ENCODE results near the gene ZNF132.

The ZNF132 gene

DNA sequence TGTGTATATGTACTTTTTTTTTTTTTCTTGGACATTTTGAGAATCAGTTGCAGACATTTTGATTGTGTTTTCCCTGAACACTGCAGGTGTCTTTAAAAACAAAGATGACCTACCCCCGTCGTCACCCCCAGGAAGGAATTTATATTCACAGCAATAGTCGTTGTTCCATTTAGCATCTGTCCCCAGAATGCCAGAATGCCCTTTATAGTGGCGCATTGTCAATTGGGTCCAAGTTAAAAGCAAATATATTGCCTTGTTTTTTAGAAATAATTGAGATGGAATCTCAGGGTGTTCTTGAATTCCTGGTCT is 46.3 kb downstream of the ZNF132 start:
- Histone ChIP-seq H3K4me3 (ENCODE audit: low read depth in 1 of 5, low read length in 5 of 5) (no peak overlapping the region), H3K4me1 (ENCODE audit: control insufficient read depth in 5 of 5, insufficient read depth in 5 of 5, low read length in 5 of 5) (peaks cover 0 to 9% (median 4%) of the 10 kb centered on the region in 5 donors), H3K27me3 (ENCODE audit: control insufficient read depth in 5 of 5, insufficient read depth in 4 of 5, low read length in 5 of 5) (peaks cover 20 to 30% (median 26%) of the 10 kb centered on the region in 5 donors), H3K36me3 (ENCODE audit: control insufficient read depth in 5 of 5, insufficient read depth in 5 of 5, low read length in 5 of 5) (peaks cover 6 to 55% (median 42%) of the 10 kb centered on the region in 5 donors), H3K27ac (ENCODE audit: low read depth, low read length) (no peak overlapping the region), H3K9me3 (ENCODE audit: control insufficient read depth in 5 of 5, low read length in 5 of 5) (no peaks in the 10 kb centered on the region), H3K9ac (ENCODE audit: low read length in 5 of 5) (no peak overlapping the region)

DNA sequence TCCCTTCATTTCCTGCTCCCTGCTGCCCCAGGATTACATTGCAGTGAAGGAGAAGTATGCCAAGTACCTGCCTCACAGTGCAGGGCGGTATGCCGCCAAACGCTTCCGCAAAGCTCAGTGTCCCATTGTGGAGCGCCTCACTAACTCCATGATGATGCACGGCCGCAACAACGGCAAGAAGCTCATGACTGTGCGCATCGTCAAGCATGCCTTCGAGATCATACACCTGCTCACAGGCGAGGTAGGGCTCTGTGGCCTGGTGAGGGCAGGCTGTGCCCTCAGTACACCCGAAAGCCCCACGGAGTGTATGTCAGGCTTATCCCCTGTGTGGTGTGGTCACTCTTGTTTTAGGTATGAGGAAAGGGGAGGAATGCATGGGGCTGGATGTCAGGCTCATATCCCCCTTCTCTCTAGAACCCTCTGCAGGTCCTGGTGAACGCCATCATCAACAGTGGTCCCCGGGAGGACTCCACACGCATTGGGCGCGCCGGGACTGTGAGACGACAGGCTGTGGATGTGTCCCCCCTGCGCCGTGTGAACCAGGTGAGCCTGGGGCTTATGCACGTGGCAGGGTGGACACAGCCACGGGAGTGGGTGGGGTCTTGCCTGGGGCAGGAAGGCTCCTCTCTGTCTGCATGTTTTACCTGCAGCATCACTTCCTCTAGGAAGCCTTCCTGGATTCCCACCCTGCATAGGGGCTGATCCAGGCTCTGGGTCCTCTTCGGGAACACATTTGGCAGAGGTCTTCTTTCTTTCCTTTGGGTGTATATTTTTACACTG is 46.8 kb downstream of the ZNF132 start:
- Histone ChIP-seq H3K9me3 (ENCODE audit: control insufficient read depth in 5 of 5, low read length in 5 of 5) (no peaks in the 10 kb centered on the region), H3K27ac (ENCODE audit: low read depth, low read length) (no peak overlapping the region), H3K4me3 (ENCODE audit: low read depth in 1 of 5, low read length in 5 of 5) (no peak overlapping the region), H3K27me3 (ENCODE audit: control insufficient read depth in 5 of 5, insufficient read depth in 4 of 5, low read length in 5 of 5) (peaks cover 20 to 27% (median 23%) of the 10 kb centered on the region in 5 donors), H3K9ac (ENCODE audit: low read length in 5 of 5) (no peak overlapping the region), H3K4me1 (ENCODE audit: control insufficient read depth in 5 of 5, insufficient read depth in 5 of 5, low read length in 5 of 5) (peaks cover 0 to 13% (median 7%) of the 10 kb centered on the region in 5 donors), H3K36me3 (ENCODE audit: control insufficient read depth in 5 of 5, insufficient read depth in 5 of 5, low read length in 5 of 5) (peaks cover 6 to 59% (median 44%) of the 10 kb centered on the region in 5 donors)

DNA sequence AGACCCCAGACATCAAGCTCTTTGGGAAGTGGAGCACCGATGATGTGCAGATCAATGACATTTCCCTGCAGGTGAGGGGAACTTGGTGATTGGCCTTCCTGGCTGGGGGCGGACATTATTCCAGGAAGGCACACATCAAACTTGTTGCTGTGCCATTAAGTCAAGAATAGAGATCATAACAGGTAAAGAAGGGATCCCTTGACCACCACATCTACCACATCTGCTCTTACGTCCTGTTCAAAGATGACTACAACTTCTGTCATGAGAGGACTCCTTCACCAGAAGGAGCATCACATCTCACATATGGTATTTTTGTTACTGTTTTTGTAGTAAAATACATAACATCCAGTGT is 51.8 kb downstream of the ZNF132 start:
- Histone ChIP-seq H3K4me3 (ENCODE audit: low read depth in 1 of 5, low read length in 5 of 5) (peak overlapping the region; percentile 73 to 87 (median 85)), H3K4me1 (ENCODE audit: control insufficient read depth in 5 of 5, insufficient read depth in 5 of 5, low read length in 5 of 5) (peaks cover 9 to 34% (median 25%) of the 10 kb centered on the region in 5 donors), H3K27ac (ENCODE audit: low read depth, low read length) (no peak overlapping the region), H3K9ac (ENCODE audit: low read length in 5 of 5) (peak overlapping the region in 3 of 5 donors; percentile 72 to 90 (median 85)), H3K9me3 (ENCODE audit: control insufficient read depth in 5 of 5, low read length in 5 of 5) (no peaks in the 10 kb centered on the region), H3K36me3 (ENCODE audit: control insufficient read depth in 5 of 5, insufficient read depth in 5 of 5, low read length in 5 of 5) (peaks cover 6 to 40% (median 23%) of the 10 kb centered on the region in 5 donors), H3K27me3 (ENCODE audit: control insufficient read depth in 5 of 5, insufficient read depth in 4 of 5, low read length in 5 of 5) (no peaks in the 10 kb centered on the region)

DNA sequence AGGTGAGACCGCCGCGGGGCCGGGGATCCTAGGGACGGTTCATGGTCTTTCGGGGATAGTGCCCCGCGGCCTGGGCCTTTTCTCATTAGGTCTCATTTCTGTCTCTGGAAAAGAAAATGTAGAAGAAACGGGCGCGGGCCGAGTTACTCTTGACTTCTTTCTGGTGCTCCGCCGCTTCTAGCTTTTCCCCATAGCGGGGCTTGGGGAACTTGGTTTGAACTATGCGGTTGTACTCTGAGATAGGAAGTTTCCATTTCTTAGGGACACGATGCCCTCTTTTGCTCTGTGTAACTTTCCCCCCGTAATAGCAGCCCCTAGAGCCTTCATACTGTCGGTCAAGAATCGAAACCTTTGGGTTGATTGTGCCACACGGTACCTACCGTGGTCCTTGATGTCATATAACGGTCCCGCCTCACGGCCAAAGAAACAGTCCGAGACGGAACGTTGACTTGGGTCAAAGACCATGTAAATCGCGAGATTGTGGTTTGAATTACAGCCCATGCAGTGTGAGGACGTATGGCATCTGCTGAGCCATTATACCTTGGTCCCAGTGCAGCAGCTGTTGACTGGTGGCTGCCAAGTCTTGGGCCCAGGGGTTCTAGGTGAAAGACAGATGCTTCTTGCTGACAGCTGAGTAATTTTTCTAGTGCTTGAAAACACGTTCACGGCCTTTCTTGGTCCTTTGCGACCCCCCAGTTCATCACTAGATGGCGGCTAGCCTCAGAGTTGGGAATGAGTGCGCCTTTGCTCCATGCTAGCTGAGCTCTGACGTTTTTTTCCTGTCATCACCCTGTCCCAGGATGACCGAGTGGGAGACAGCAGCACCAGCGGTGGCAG is 52.4 kb downstream of the ZNF132 start:
- Histone ChIP-seq H3K4me3 (ENCODE audit: low read depth in 1 of 5, low read length in 5 of 5) (peak overlapping the region; percentile 73 to 87 (median 85)), H3K4me1 (ENCODE audit: control insufficient read depth in 5 of 5, insufficient read depth in 5 of 5, low read length in 5 of 5) (peaks cover 9 to 34% (median 25%) of the 10 kb centered on the region in 5 donors), H3K9ac (ENCODE audit: low read length in 5 of 5) (peak overlapping the region; percentile 40 to 90 (median 78)), H3K27ac (ENCODE audit: low read depth, low read length) (peak overlapping the region; percentile 92), H3K36me3 (ENCODE audit: control insufficient read depth in 5 of 5, insufficient read depth in 5 of 5, low read length in 5 of 5) (peaks cover 6 to 34% (median 17%) of the 10 kb centered on the region in 5 donors), H3K27me3 (ENCODE audit: control insufficient read depth in 5 of 5, insufficient read depth in 4 of 5, low read length in 5 of 5) (no peaks in the 10 kb centered on the region), H3K9me3 (ENCODE audit: control insufficient read depth in 5 of 5, low read length in 5 of 5) (no peaks in the 10 kb centered on the region)

DNA sequence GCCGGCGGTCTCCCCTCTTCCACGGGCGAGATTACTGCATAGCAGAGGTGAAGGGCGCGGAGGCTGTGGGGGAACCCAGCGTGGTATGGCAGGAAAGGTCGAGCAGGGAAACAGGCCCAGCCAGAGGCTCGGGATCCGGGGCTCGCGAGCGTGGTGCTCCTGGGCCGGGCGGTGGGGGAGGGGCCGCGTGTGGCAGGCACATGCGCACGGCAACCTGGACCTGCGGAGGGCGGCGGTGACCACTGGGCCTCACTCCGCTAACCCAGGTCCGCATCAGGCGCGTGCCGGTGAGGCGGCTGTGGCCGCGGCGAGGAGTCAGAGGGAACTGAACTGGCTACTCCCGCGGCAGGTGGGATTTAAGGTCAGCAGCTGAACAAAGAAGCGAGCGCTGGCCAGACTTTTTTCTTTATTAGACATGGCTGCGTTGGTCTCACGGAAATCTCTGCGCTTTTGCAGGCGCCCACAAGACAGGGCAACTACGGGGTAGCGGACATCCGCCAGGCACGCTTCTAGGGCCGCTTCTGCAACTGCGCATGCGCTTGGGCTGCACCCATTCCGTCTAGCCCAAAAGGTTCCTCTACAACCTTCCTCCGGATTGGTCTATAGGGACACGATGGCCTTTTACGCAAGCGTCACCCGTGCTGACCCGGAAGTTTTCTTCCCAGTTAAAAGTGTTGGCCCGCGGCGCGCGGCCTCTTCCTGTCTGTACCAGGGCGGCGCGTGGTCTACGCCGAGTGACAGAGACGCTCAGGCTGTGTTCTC is 53.2 kb downstream of the ZNF132 start, which contains the start of gene RPS5:
Gene RPS5 (plus strand): TSS at position 694 of the 762 bp plus-strand sequence. CDS start 869 bp downstream, outside the sequence.
- no peaks in the 10 kb centered on the region for H3K27me3 ChIP-seq (ENCODE audit: control insufficient read depth in 5 of 5, insufficient read depth in 4 of 5, low read length in 5 of 5)
- H3K9me3 ChIP-seq (ENCODE audit: control insufficient read depth in 5 of 5, low read length in 5 of 5): no peaks in the 10 kb centered on the region
- peaks cover 6 to 27% (median 17%) of the 10 kb centered on the region in 5 donors for H3K36me3 ChIP-seq (ENCODE audit: control insufficient read depth in 5 of 5, insufficient read depth in 5 of 5, low read length in 5 of 5)
- peak within 1 kb of the TSS; percentile 63 to 90 (median 78) for H3K9ac ChIP-seq (ENCODE audit: low read length in 5 of 5)
- peak within 1 kb of the TSS; percentile 92 for H3K27ac ChIP-seq (ENCODE audit: low read depth, low read length)
- H3K4me1 ChIP-seq (ENCODE audit: control insufficient read depth in 5 of 5, insufficient read depth in 5 of 5, low read length in 5 of 5): peaks cover 9 to 40% (median 30%) of the 10 kb centered on the region in 5 donors
- peak within 1 kb of the TSS; percentile 73 to 87 (median 85) for H3K4me3 ChIP-seq (ENCODE audit: low read depth in 1 of 5, low read length in 5 of 5)

DNA sequence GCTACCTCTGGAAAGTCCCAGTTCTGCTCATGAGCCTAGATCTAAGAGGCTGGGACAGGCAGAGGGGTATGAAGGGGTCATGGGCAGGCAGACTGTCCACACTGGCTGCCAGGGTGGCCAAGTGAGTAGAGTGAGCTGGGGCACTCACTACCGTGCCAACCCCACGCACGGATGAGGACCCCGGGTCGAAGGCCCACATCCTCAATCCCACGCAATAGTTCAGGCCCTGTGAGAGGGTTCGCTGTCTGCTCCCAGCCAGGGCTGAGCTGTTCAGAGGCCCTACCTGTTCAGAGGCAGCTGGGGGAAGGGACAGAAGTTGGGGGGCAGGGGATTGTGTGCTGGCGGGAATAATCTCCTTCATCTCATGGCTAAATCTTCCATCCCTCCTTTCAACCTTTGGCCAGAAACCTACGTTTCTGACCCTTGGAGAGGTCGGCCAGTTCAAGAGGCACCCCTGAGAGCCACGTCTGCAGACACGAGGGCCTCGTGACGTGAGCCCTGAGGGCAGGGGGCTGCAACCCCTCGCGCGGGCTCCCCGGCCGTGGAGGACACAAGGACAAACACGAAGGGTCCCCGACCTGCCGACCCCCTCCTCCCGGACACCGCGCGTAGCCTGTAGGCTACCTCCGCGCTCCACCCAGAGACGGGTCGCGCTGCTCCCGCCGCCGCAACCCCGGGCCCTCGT is 53.9 kb downstream of the ZNF132 start:
- no peaks in the 10 kb centered on the region for H3K27me3 ChIP-seq (ENCODE audit: control insufficient read depth in 5 of 5, insufficient read depth in 4 of 5, low read length in 5 of 5)

DNA sequence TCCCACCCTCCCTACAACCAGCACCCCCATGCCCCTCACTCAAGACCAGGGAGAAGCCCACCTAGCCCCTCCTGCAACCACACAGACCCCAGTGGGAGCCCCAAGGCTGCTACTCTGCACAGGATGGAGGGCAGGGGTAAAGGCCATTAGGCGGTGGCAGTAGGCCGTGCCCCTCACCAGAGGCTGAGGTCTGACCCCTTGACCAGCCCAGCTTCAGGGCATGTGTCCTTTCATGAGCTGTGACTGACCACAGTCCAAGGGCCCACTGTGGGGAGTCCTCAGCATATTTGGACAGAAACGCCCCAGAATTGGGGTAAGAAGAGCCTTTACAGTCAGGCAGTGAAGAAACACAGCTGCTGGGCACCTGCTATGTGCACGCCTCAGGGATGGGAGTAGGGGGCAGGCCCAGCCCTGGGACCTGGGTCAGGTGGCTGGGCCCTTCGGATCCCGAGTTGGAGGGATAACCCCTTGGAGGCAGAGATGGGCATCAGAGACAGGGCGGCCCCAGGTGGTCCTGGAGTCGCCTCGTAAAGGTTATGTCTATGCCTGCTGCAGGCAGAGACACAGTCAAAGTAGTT is 54.6 kb downstream of the ZNF132 start:
- Histone ChIP-seq H3K36me3 (ENCODE audit: control insufficient read depth in 5 of 5, insufficient read depth in 5 of 5, low read length in 5 of 5) (peaks cover 3 to 15% (median 8%) of the 10 kb centered on the region in 5 donors), H3K9me3 (ENCODE audit: control insufficient read depth in 5 of 5, low read length in 5 of 5) (no peaks in the 10 kb centered on the region), H3K4me1 (ENCODE audit: control insufficient read depth in 5 of 5, insufficient read depth in 5 of 5, low read length in 5 of 5) (peaks cover 9 to 45% (median 38%) of the 10 kb centered on the region in 5 donors), H3K27ac (ENCODE audit: low read depth, low read length) (peak overlapping the region; percentile 92), H3K4me3 (ENCODE audit: low read depth in 1 of 5, low read length in 5 of 5) (peak overlapping the region; percentile 69 to 87 (median 77)), H3K9ac (ENCODE audit: low read length in 5 of 5) (peak overlapping the region in 4 of 5 donors; percentile 72 to 90 (median 82)), H3K27me3 (ENCODE audit: control insufficient read depth in 5 of 5, insufficient read depth in 4 of 5, low read length in 5 of 5) (no peaks in the 10 kb centered on the region)

More for the DNA sequence above, 53.9 kb downstream of the ZNF132 start:
- peaks cover 6 to 20% (median 14%) of the 10 kb centered on the region in 5 donors for H3K36me3 ChIP-seq (ENCODE audit: control insufficient read depth in 5 of 5, insufficient read depth in 5 of 5, low read length in 5 of 5)
- peak overlapping the region; percentile 63 to 90 (median 78) for H3K9ac ChIP-seq (ENCODE audit: low read length in 5 of 5)
- H3K9me3 ChIP-seq (ENCODE audit: control insufficient read depth in 5 of 5, low read length in 5 of 5): no peaks in the 10 kb centered on the region
- H3K27ac ChIP-seq (ENCODE audit: low read depth, low read length): peak overlapping the region; percentile 92
- H3K4me1 ChIP-seq (ENCODE audit: control insufficient read depth in 5 of 5, insufficient read depth in 5 of 5, low read length in 5 of 5): peaks cover 9 to 46% (median 36%) of the 10 kb centered on the region in 5 donors
- H3K4me3 ChIP-seq (ENCODE audit: low read depth in 1 of 5, low read length in 5 of 5): peak overlapping the region; percentile 69 to 87 (median 77)

DNA sequence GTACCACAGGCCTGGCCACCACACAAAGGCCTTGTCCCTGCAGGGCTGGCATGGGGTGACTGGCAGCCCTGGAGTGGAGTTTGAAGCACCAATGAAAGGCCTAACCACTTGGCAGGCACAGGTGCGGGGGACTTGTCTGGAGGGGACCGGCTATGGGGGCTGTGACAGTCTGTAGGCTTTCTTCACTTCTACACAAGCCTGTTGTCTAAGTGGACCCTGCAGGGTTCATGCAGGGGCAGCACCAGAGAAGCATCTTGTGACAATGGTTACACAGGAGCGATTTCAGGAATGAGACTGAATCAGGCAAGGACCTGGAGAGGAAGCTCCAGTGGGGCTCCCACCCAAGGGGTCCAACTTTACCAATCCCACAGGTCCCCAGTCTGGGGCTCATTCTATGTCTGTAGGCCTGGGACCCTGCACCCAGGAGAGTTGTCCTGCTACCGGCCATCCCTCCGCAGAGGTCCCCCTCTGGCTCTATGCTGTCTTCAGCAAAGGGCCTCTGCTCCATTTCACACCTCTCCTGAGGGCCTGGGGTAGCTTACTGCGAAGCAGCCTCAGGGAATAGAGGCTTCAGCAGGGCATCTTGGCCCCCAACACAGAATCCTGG is 56.9 kb downstream of the ZNF132 start:
- Histone ChIP-seq H3K9me3 (ENCODE audit: control insufficient read depth in 5 of 5, low read length in 5 of 5) (no peaks in the 10 kb centered on the region), H3K27me3 (ENCODE audit: control insufficient read depth in 5 of 5, insufficient read depth in 4 of 5, low read length in 5 of 5) (no peaks in the 10 kb centered on the region), H3K4me3 (ENCODE audit: low read depth in 1 of 5, low read length in 5 of 5) (no peak overlapping the region), H3K9ac (ENCODE audit: low read length in 5 of 5) (no peak overlapping the region), H3K27ac (ENCODE audit: low read depth, low read length) (no peak overlapping the region), H3K36me3 (ENCODE audit: control insufficient read depth in 5 of 5, insufficient read depth in 5 of 5, low read length in 5 of 5) (peaks cover 0 to 2% (median under 1%) of the 10 kb centered on the region in 5 donors), H3K4me1 (ENCODE audit: control insufficient read depth in 5 of 5, insufficient read depth in 5 of 5, low read length in 5 of 5) (peaks cover 16 to 52% (median 46%) of the 10 kb centered on the region in 5 donors)
